ENCODE measurements around the gene DGKD.

DNA sequence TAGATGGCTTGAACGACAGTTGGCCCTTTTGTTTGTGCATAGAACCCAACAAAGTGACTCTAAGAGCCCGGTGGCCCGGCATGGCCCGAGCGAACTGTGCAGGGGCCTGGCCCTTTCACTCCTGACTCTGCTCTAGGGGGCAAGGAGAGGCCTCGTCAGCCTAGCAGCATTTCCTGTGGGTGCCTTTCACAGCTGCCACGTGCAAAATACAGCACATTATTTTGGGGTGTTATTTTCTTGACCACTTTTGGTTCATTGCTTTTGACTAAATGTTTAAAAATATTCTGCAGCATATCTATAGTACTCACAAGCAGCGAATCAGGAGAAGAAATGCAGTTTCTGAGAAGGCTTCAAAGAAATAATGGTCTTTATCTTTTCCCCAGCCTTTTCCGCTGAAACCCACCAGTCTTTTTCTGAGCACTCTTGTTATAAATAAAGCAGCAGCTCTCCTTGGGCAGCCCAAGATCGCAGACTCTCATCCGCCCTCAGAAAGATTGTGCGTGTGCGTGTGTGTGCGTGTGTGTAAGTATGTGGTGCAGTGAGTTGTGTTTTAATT is 31.3 kb downstream of the DGKD start:
- TF ChIP-seq, protein P1, sequence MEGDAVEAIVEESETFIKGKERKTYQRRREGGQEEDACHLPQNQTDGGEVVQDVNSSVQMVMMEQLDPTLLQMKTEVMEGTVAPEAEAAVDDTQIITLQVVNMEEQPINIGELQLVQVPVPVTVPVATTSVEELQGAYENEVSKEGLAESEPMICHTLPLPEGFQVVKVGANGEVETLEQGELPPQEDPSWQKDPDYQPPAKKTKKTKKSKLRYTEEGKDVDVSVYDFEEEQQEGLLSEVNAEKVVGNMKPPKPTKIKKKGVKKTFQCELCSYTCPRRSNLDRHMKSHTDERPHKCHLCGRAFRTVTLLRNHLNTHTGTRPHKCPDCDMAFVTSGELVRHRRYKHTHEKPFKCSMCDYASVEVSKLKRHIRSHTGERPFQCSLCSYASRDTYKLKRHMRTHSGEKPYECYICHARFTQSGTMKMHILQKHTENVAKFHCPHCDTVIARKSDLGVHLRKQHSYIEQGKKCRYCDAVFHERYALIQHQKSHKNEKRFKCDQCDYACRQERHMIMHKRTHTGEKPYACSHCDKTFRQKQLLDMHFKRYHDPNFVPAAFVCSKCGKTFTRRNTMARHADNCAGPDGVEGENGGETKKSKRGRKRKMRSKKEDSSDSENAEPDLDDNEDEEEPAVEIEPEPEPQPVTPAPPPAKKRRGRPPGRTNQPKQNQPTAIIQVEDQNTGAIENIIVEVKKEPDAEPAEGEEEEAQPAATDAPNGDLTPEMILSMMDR (IDR thresholded peaks at IDR 0.05) = no peak
- TF ChIP-seq POLR2AphosphoS5 (IDR thresholded peaks at IDR 0.05) = no peak

Data from gastroesophageal sphincter (tissue), 3 donors.